Measurements from ENCODE around the gene C5orf47.

DNA sequence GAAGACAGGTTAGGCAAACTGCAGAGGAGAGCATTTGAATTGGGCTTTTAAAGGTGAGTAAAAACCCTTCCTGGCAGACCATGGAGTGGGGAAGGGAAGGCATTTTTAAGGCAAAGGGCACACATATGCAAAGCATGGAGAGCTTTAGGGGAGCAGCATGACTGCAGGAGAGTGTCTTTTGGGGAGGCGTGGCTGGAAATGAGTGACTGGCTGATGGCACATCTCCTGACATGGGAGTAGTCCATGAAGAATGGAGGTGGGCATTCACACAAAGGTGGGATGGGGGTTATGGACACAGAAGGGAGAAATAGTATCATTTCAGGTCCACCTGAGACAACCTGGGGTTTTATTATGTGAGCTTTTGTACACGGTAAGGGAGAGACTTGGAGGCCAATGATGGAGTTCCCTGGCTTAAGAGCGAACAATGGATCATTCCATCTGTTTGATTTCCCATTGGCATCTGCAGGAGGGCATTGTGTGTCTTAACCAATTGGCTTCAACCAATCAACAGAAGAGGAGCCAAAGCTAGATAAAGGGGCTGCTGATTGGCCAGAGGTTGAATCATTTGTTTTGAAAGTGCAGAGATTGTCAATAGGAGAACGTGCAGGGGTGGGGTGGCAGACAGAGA, 58.6 kb downstream of the C5orf47 start:
- no peak for TF ChIP-seq POLR2AphosphoS5 (IDR thresholded peaks at IDR 0.05)
- TF ChIP-seq, protein P1, sequence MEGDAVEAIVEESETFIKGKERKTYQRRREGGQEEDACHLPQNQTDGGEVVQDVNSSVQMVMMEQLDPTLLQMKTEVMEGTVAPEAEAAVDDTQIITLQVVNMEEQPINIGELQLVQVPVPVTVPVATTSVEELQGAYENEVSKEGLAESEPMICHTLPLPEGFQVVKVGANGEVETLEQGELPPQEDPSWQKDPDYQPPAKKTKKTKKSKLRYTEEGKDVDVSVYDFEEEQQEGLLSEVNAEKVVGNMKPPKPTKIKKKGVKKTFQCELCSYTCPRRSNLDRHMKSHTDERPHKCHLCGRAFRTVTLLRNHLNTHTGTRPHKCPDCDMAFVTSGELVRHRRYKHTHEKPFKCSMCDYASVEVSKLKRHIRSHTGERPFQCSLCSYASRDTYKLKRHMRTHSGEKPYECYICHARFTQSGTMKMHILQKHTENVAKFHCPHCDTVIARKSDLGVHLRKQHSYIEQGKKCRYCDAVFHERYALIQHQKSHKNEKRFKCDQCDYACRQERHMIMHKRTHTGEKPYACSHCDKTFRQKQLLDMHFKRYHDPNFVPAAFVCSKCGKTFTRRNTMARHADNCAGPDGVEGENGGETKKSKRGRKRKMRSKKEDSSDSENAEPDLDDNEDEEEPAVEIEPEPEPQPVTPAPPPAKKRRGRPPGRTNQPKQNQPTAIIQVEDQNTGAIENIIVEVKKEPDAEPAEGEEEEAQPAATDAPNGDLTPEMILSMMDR (IDR thresholded peaks at IDR 0.05) = no peak

Measured in breast epithelium (tissue), 3 donors.